BE2C (cell line): ENCODE data around the gene XPC.

Source experiments
- DNase-seq: peaks from one replicate; pipeline ENCODE4 v3.0.0-alpha.2; 2020
- H3K27me3 ChIP-seq: fragments of 250-450 bp; sonication (Bioruptor Pico); 2 replicates; pipeline ENCODE4 v1.5.1; 2020; ENCODE audit warnings: mild to moderate bottlenecking
- H3K36me3 ChIP-seq: fragments of 250-450 bp; sonication (Bioruptor Pico); 2 replicates; pipeline ENCODE4 v1.5.1; 2020; ENCODE audit warnings: mild to moderate bottlenecking
- H3K4me1 ChIP-seq: fragments of 250-450 bp; sonication (Bioruptor Pico); 2 replicates; pipeline ENCODE4 v1.5.1; 2020
- H3K4me3 ChIP-seq: 2 replicates; pipeline ENCODE4 v1.5.1; 2011; ENCODE audit warnings: low read depth, low read length
- H3K9me3 ChIP-seq: fragments of 250-450 bp; sonication (Bioruptor Pico); 2 replicates; pipeline ENCODE4 v1.5.1; 2020
- CTCF ChIP-seq: IDR thresholded peaks from 2 replicates; pipeline ENCODE4 v1.5.1; 2012; ENCODE audit warnings: mild to moderate bottlenecking, low read depth, low read length

XPC gene

DNA sequence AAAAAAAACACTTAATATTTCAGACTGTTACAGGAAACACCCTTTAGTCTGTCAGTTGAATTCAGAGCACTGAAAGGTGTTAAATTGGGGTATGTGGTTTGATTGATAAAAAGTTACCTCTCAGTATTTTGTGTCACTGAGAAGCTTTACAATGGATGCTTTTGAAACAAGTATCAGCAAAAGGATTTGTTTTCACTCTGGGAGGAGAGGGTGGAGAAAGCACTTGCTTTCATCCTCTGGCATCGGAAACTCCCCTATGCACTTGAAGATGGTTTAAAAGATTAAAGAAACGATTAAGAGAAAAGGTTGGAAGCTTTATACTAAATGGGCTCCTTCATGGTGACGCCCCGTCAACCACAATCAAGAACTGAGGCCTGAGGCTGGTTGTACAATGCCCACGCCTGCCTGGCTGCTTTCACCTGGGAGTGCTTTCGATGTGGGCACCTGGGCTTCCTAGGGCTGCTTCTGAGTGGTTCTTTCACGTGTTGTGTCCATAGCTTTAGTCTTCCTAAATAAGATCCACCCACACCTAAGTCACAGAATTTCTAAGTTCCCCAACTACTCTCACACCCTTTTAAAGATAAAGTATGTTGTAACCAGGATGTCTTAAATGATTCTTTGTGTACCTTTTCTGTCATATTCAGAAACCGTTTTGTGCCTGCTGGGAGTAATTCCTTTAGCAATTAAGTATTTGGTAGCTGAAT lies 35.7 kb downstream of the XPC start:
- TF ChIP-seq CTCF, result no peak
- H3K36me3 ChIP-seq, result no peaks in the 10 kb centered on the region
- no peaks in the 10 kb centered on the region for H3K27me3 ChIP-seq
- H3K9me3 ChIP-seq, result no peaks in the 10 kb centered on the region
- H3K4me1 ChIP-seq, result no peaks in the 10 kb centered on the region
- no peak for DNase-seq
- no peak overlapping the region for H3K4me3 ChIP-seq

DNA sequence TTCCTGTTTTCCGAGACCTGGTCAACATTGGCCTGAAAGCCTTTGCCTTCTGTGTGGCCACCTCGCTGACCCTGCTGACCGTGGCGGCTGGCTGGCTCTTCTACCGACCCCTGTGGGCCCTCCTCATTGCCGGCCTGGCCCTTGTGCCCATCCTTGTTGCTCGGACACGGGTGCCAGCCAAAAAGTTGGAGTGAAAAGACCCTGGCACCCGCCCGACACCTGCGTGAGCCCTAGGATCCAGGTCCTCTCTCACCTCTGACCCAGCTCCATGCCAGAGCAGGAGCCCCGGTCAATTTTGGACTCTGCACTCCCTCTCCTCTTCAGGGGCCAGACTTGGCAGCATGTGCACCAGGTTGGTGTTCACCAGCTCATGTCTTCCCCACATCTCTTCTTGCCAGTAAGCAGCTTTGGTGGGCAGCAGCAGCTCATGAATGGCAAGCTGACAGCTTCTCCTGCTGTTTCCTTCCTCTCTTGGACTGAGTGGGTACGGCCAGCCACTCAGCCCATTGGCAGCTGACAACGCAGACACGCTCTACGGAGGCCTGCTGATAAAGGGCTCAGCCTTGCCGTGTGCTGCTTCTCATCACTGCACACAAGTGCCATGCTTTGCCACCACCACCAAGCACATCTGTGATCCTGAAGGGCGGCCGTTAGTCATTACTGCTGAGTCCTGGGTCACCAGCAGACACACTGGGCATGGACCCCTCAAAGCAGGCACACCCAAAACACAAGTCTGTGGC lies 36.6 kb downstream of the XPC start:
- TF ChIP-seq CTCF, result no peak
- no peak for DNase-seq
- Histone ChIP-seq H3K36me3 (no peaks in the 10 kb centered on the region), H3K4me3 (no peak overlapping the region), H3K9me3 (no peaks in the 10 kb centered on the region), H3K27me3 (no peaks in the 10 kb centered on the region), H3K4me1 (no peaks in the 10 kb centered on the region)

DNA sequence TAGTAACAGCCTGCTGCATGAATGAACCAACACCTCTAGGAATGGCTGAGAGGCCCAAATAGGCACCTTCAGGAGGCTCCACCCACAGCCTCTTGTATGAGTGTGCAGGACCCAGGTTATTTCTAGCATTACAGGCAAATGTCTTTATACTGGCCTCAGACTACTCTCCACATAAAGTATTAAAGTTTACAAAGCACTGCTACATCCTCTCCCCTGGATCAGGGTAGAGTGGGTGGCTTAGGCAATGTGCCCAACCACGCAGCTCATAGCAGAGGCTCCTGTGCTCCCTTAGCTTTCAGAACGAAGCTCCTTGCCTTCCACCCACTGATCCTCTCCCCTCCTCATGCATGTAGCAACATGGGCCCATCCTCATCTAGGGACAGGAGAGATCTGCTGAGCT lies 37.3 kb downstream of the XPC start:
- TF ChIP-seq CTCF, result no peak
- Histone ChIP-seq H3K9me3 (no peaks in the 10 kb centered on the region), H3K4me1 (no peaks in the 10 kb centered on the region), H3K27me3 (no peaks in the 10 kb centered on the region), H3K4me3 (no peak overlapping the region), H3K36me3 (no peaks in the 10 kb centered on the region)
- no peak for DNase-seq

- H3K4me3 ChIP-seq, result no peak overlapping the region
- no peaks in the 10 kb centered on the region for H3K9me3 ChIP-seq
- no peak for DNase-seq
- H3K4me1 ChIP-seq, result no peaks in the 10 kb centered on the region
- no peaks in the 10 kb centered on the region for H3K36me3 ChIP-seq
- no peaks in the 10 kb centered on the region for H3K27me3 ChIP-seq
- no peak for TF ChIP-seq CTCF
These were observed 37.7 kb downstream of the XPC start for GRCh38 chr3:14140668-14141067.

DNA sequence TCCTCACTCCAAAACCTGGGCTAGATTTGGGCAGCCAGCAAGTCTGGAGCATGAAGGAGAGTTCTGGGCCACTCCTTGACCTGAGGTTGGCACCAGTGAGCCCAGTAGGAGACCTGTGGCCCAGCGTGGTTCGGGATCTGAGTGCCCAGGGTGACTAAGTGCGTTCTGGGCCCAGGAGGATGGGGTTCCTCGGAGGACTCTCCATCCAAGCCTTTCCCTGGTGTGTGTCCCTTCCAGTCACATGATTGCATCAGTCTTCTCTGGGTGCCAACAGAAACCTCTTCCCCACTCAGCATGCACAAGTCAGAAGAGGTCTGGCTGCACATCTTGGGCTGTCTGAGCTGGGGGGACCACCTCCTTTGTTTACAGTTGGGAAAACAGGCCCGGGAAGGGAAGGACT lies 38.6 kb downstream of the XPC start:
- no peak for TF ChIP-seq CTCF
- H3K27me3 ChIP-seq, result no peaks in the 10 kb centered on the region
- H3K4me3 ChIP-seq, result no peak overlapping the region
- no peaks in the 10 kb centered on the region for H3K9me3 ChIP-seq
- H3K36me3 ChIP-seq, result no peaks in the 10 kb centered on the region
- no peak for DNase-seq
- no peaks in the 10 kb centered on the region for H3K4me1 ChIP-seq
